GM23338 (cell line): ENCODE results near the gene CYP3A4. TPM values are rescaled to one million over a fixed set of nuclear protein-coding genes. Genes with fewer than 3 reads are reported as not detected.

Experiments
- ATAC-seq: fragments of 200-7000 bp; cut with Tn5 transposase; 3 replicates; pipeline ENCODE4 v1.9.1; 2020
- DNase-seq: peaks from one replicate; pipeline ENCODE4 v3.0.0-alpha.2; 2015; ENCODE audit warnings: low spot score
- H2AFZ ChIP-seq: fragments of 200-600 bp; sonication (generic); 2 replicates; pipeline ENCODE4 v1.8.0; 2016; ENCODE audit warnings: antibody characterized with exemption, mild to moderate bottlenecking, moderate library complexity
- H3F3A ChIP-seq: fragments of 200-600 bp; sonication (generic); replicated peaks from 2 replicates; pipeline ENCODE4 v1.8.0; 2017; ENCODE audit warnings: antibody characterized with exemption, mixed run types, low read depth
- H3K27ac ChIP-seq: fragments of 200-600 bp; sonication (generic); 2 replicates; pipeline ENCODE4 v1.6.1; 2016; ENCODE audit warnings: low read depth
- H3K27me3 ChIP-seq: fragments of 200-600 bp; sonication (generic); 2 replicates; pipeline ENCODE4 v1.8.0; 2016; ENCODE audit warnings: mild to moderate bottlenecking, mixed run types, moderate library complexity; ENCODE audit not compliant: insufficient read depth
- H3K36me3 ChIP-seq: fragments of 200-600 bp; sonication (generic); 2 replicates; pipeline ENCODE4 v1.8.0; 2016; ENCODE audit warnings: mild to moderate bottlenecking; ENCODE audit not compliant: insufficient read depth
- H3K4me1 ChIP-seq: fragments of 200-600 bp; sonication (generic); 2 replicates; pipeline ENCODE4 v1.8.0; 2016; ENCODE audit warnings: mild to moderate bottlenecking, moderate library complexity; ENCODE audit not compliant: insufficient read depth
- H3K4me2 ChIP-seq: fragments of 200-600 bp; sonication (generic); 2 replicates; pipeline ENCODE4 v1.7.1; 2017; ENCODE audit warnings: mixed run types
- H3K4me3 ChIP-seq: fragments of 200-600 bp; sonication (generic); 2 replicates; pipeline ENCODE4 v1.6.1; 2016; ENCODE audit warnings: mixed run types
- H3K79me2 ChIP-seq: fragments of 200-600 bp; sonication (generic); replicated peaks from 2 replicates; pipeline ENCODE4 v1.8.0; 2017; ENCODE audit warnings: mild to moderate bottlenecking; ENCODE audit not compliant: insufficient read depth
- H3K9me2 ChIP-seq: fragments of 200-600 bp; sonication (generic); 2 replicates; pipeline ENCODE4 v1.8.0; 2017; ENCODE audit not compliant: insufficient read depth
- H4K20me1 ChIP-seq: fragments of 200-600 bp; sonication (generic); replicated peaks from 2 replicates; pipeline ENCODE4 v1.8.0; 2017; ENCODE audit warnings: mild to moderate bottlenecking; ENCODE audit not compliant: insufficient read depth
- H3K27ac Mint-ChIP-seq: 2 replicates; pipeline ENCODE4 v1.8.0; 2020; ENCODE audit warnings: inconsistent platforms, mild to moderate bottlenecking, moderate library complexity, mixed read lengths
- H3K27me3 Mint-ChIP-seq: 3 replicates; pipeline ENCODE4 v1.8.0; 2022; ENCODE audit warnings: low read depth, mild to moderate bottlenecking, moderate library complexity, mixed read lengths, inconsistent platforms; ENCODE audit not compliant: insufficient read depth, poor library complexity
- H3K36me3 Mint-ChIP-seq: 3 replicates; pipeline ENCODE4 v1.8.0; 2021; ENCODE audit warnings: low read depth, mild to moderate bottlenecking, inconsistent platforms, moderate library complexity, mixed read lengths
- H3K4me1 Mint-ChIP-seq: 3 replicates; pipeline ENCODE4 v1.8.0; 2020; ENCODE audit warnings: mild to moderate bottlenecking, inconsistent platforms, mixed read lengths
- H3K4me3 Mint-ChIP-seq: 3 replicates; pipeline ENCODE4 v1.8.0; 2021; ENCODE audit warnings: moderate library complexity, mild to moderate bottlenecking, inconsistent platforms, mixed read lengths
- H3K9me3 Mint-ChIP-seq: 3 replicates; pipeline ENCODE4 v1.8.0; 2020; ENCODE audit warnings: moderate library complexity, mild to moderate bottlenecking, inconsistent platforms, mixed read lengths
- JUNB ChIP-seq: IDR thresholded peaks from one replicate; pipeline ENCODE4 v1.6.1; 2016; ENCODE audit warnings: antibody characterized with exemption; ENCODE audit not compliant: unreplicated experiment
- NANOG ChIP-seq: IDR thresholded peaks from 2 replicates; pipeline ENCODE4 v1.6.1; 2016; ENCODE audit warnings: antibody characterized with exemption, borderline replicate concordance
- REST ChIP-seq: IDR thresholded peaks from one replicate; pipeline ENCODE4 v1.6.1; 2018; ENCODE audit warnings: antibody characterized with exemption; ENCODE audit not compliant: unreplicated experiment
- ZNF462 ChIP-seq: fragments of 250-450 bp; sonication (Bioruptor Pico); IDR thresholded peaks from 2 replicates; pipeline ENCODE4 v1.5.0; 2020; ENCODE audit warnings: mild to moderate bottlenecking, moderate library complexity
- polyA plus RNA-seq: library from polyadenylated mRNA; unstranded; fragments of >200 nt; fragmentation: Nextera tagmentation; extraction: Ambion mirVana; gene quantifications from 2 replicates; pipeline ENCODE4 v1.2.1, GENCODE V29; 2016
- total RNA-seq: library from RNA; depleted of rRNA; stranded (reverse); fragments of >200 nt; shearing (Covaris generic); gene quantifications from 2 replicates; pipeline ENCODE4 v1.2.3, GENCODE V29; 2014

The CYP3A4 gene
- total and polyA plus RNA-seq, 2 experiments from 2014 or later, result not detected

GRCh38 chr7:99730992-99731391, 53.0 kb downstream of the CYP3A4 start:
- Histone ChIP-seq H3K79me2 (no peaks in the 10 kb centered on the region), H3K9me2 (peaks cover 4% of the 10 kb centered on the region; the same call in 1 of the 2 replicates), H3K4me2 (no peak overlapping the region), H3K27ac (no peak overlapping the region), H4K20me1 (no peaks in the 10 kb centered on the region), H3K4me1 (no peaks in the 10 kb centered on the region), H3K36me3 (no peaks in the 10 kb centered on the region), H3F3A (no peaks in the 10 kb centered on the region), H3K27me3 (no peaks in the 10 kb centered on the region), H3K4me3 (no peak overlapping the region), H2AFZ (no peak overlapping the region)
- Mint-ChIP-seq H3K4me3 (no peak overlapping the region), H3K9me3 (no peaks in the 10 kb centered on the region), H3K36me3 (no peaks in the 10 kb centered on the region), H3K4me1 (peaks cover 4% of the 10 kb centered on the region; the same call in 1 of the 3 replicates), H3K27ac (no peak overlapping the region), H3K27me3 (no peaks in the 10 kb centered on the region)
- ATAC-seq, result no peak
- DNase-seq, result no peak
- TF ChIP-seq NANOG, result no peak
- no peak for TF ChIP-seq JUNB
- TF ChIP-seq REST, result no peak
- no peak for TF ChIP-seq ZNF462 (CRISPR knock-in tag)
